Pancreas (tissue), 10 donors: Measurements from ENCODE around the gene ZNF281. TPM values are rescaled to one million over a fixed set of nuclear protein-coding genes. Genes with fewer than 3 reads are reported as not detected.
A peak's percentile ranks its signal among the peaks of the same experiment; 100 is the strongest.

Source experiments
- ATAC-seq, 4 donors: fragments of 200-7000 bp; cut with Tn5 transposase; one replicate each; pipeline versions ENCODE4 v1.8.0 to v1.9.1; 2020; ENCODE audit warnings: mild to moderate bottlenecking in 4 of 4, moderate library complexity in 4 of 4
- DNase-seq, 6 donors: peaks; one replicate each; pipeline ENCODE4 v3.0.0-alpha.2; 2020
- FAIRE-seq: peaks from 2 replicates; lab custom pipeline; 2012; peaks lifted over from hg19 to GRCh38; lab: Jason Lieb, UNC
- H3K27ac ChIP-seq, 4 donors: fragments of 200-600 bp; sonication (generic); 1 replicate in 3 of 4; 2 replicates in 1 of 4; pipeline versions ENCODE4 v1.5.0 to v1.8.0; 2020
- H3K27me3 ChIP-seq, 4 donors: fragments of 200-600 bp; one replicate each; pipeline ENCODE4 v1.8.0; 2021
- H3K36me3 ChIP-seq, 3 donors: fragments of 200-600 bp; sonication (generic) in 1 of 3; one replicate each; pipeline versions ENCODE4 v1.5.0 to v1.8.0; 2020 to 2021
- H3K4me1 ChIP-seq, 3 donors: fragments of 200-600 bp; one replicate each; pipeline ENCODE4 v1.8.0; 2021
- H3K4me3 ChIP-seq, 4 donors: fragments of 200-600 bp; sonication (generic) in 2 of 4; one replicate each; pipeline versions ENCODE4 v1.5.0 to v1.8.0; 2020 to 2021
- H3K9me3 ChIP-seq, 4 donors: fragments of 200-600 bp; one replicate each; pipeline ENCODE4 v1.8.0; 2021
- CTCF ChIP-seq, 4 donors: fragments of 200-600 bp; sonication (generic) in 3 of 4; IDR thresholded peaks; one replicate each; pipeline versions ENCODE4 v1.5.0 to v1.8.0; 2021; ENCODE audit warnings: antibody characterized with exemption in 4 of 4
- WGBS, 2 donors: extraction: QIAGEN DNeasy Blood & Tissue Kit; methylation state at CpG; one replicate each; pipeline ENCODE4 v1.1.7; 2013; 5-methylcytosine and 5-hydroxymethylcytosine counted together
- intact Hi-C, 3 donors: fragments of 100-400 bp; cut with DNase I; formaldehyde crosslinking; loops; one replicate each; pipeline versions ENCODE4 v1.11.1 to v1.14.2; 2022
- polyA plus RNA-seq, 2 donors: library from polyadenylated mRNA; stranded (reverse); fragments of 200-250 nt; gene quantifications; one replicate each; pipeline ENCODE4 v1.2.3, GENCODE V29; 2013
- total RNA-seq, 6 donors: library from RNA; stranded (reverse); fragmentation: NEBNext Ultra II Directional in 4 of 6; extraction: Animal tissue kit (Norgen Biotek cat#: 25700) in 4 of 6; gene quantifications; one replicate each; pipeline versions ENCODE4 v1.2.1 to v1.2.4, GENCODE V29; 2021 to 2023
- donor health status: healthy with polysubstance abuse.
- donor health status: DM: no; HTN: no; CAD: no; lungs with moderate emphysema.
- donor health status: DM: no; HTN: no; CAD: no.
- donor health status: control.
- donor health status: control.
- donor health status: Bipolar disorder and iron deficiency.
- donor health status: DM: yes; HTN: yes; CAD: no.
- donor health status: DM: no; HTN: no; CAD: no.
- donor health status: DM: no; HTN: no; CAD: no.
- donor health status: DM: yes; HTN: yes; CAD: no.

The ZNF281 gene
- total and polyA plus RNA-seq, 8 donors, result 2.2 to 10.0 (median 4.0) TPM

GRCh38 chr1:200379940-200380588 is 29.8 kb downstream of the ZNF281 start:
- no peak overlapping the region for H3K27ac ChIP-seq
- no peak overlapping the region for H3K4me3 ChIP-seq
- ATAC-seq (no peak), DNase-seq (no peak), FAIRE-seq (no peak)
- no peaks in the 10 kb centered on the region for H3K9me3 ChIP-seq
- no peaks in the 10 kb centered on the region for H3K27me3 ChIP-seq
- TF ChIP-seq CTCF (IDR thresholded peaks at IDR 0.05), result no peak
- no peaks in the 10 kb centered on the region for H3K4me1 ChIP-seq
- no peaks in the 10 kb centered on the region for H3K36me3 ChIP-seq
- WGBS, 2 donors, result 66 to 71% methylated on average over 3 of the region's 3 CpGs
- intact Hi-C loops, result no loop called here

DNA sequence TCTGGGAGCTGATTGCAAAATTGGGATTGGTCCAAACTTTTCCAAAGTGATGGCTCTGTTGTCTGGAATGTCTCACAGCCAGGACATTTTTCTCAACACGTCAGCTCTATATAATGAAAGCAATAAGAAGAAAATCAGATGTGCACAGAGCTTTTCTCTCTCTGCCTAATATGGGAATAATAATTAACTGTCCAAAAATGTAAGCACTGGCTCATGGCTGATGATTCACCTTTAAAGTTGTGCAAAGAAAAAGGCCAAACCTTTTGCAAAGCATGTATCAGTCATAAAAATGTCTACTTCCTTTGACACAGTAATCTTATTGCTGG is 30.4 kb downstream of the ZNF281 start:
- 44 to 52% methylated on average over 1 of the region's 1 CpG for WGBS, 2 donors
- Histone ChIP-seq H3K4me3 (no peak overlapping the region), H3K27me3 (no peaks in the 10 kb centered on the region), H3K9me3 (no peaks in the 10 kb centered on the region), H3K4me1 (no peaks in the 10 kb centered on the region), H3K36me3 (no peaks in the 10 kb centered on the region), H3K27ac (no peak overlapping the region)
- no peak for TF ChIP-seq CTCF (IDR thresholded peaks at IDR 0.05)
- peak in 2 of 4 donors; percentile 8 to 16 for ATAC-seq
- intact Hi-C loops, result no loop called here
- FAIRE-seq, result no peak
- no peak for DNase-seq

DNA sequence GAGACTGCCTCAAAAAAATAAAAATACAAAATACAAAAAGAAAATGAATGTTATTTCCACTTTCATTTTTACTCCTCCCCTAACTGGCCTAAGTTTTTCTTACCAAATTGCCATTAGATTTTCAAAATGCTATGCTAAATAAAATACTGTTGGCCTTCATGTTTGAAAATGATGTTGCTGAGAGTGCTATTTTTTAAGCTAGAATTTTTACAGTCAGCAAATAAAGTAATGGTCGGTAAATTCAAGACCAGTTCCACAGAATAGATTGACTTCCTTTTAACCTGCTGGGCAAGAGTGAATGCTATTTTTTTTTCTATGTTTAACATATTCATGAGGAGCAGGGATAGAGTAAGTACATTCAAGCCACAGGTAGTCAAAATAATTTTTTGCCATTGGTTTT is 31.7 kb downstream of the ZNF281 start:
- Histone ChIP-seq H3K27me3 (no peaks in the 10 kb centered on the region), H3K9me3 (no peaks in the 10 kb centered on the region), H3K27ac (no peak overlapping the region), H3K4me1 (no peaks in the 10 kb centered on the region), H3K36me3 (no peaks in the 10 kb centered on the region), H3K4me3 (no peak overlapping the region)
- DNase-seq (no peak), FAIRE-seq (no peak), ATAC-seq (no peak)
- intact Hi-C loops, result no loop called here
- 73 to 86% methylated on average over 1 of the region's 1 CpG for WGBS, 2 donors
- no peak for TF ChIP-seq CTCF (IDR thresholded peaks at IDR 0.05)

GRCh38 chr1:200376528-200376927 is 33.3 kb downstream of the ZNF281 start:
- DNase-seq (no peak), ATAC-seq (no peak), FAIRE-seq (no peak)
- H3K36me3 ChIP-seq, result no peaks in the 10 kb centered on the region
- no peak overlapping the region for H3K4me3 ChIP-seq
- no peak overlapping the region for H3K27ac ChIP-seq
- intact Hi-C loops, result no loop called here
- H3K27me3 ChIP-seq, result no peaks in the 10 kb centered on the region
- H3K4me1 ChIP-seq, result peaks cover 0 to 8% (median 0%) of the 10 kb centered on the region in 3 donors
- no peaks in the 10 kb centered on the region for H3K9me3 ChIP-seq
- TF ChIP-seq CTCF (IDR thresholded peaks at IDR 0.05), result no peak

- ATAC-seq, result no peak
Measured at GRCh38 chr1:200374569-200375295, 35.1 kb downstream of the ZNF281 start.

More at GRCh38 chr1:200374569-200375295, 35.1 kb downstream of the ZNF281 start:
- FAIRE-seq, result no peak
- Histone ChIP-seq H3K4me1 (peaks cover 0 to 15% (median 0%) of the 10 kb centered on the region in 3 donors), H3K4me3 (no peak overlapping the region), H3K9me3 (no peaks in the 10 kb centered on the region), H3K27ac (no peak overlapping the region), H3K27me3 (no peaks in the 10 kb centered on the region), H3K36me3 (no peaks in the 10 kb centered on the region)
- no peak for TF ChIP-seq CTCF (IDR thresholded peaks at IDR 0.05)
- no peak for DNase-seq
- 75 to 81% methylated on average over 7 of the region's 7 CpGs for WGBS, 2 donors
- intact Hi-C loops, result no loop called here
